ENCODE data around the gene TRMT44. TPM values are rescaled to one million over a fixed set of nuclear protein-coding genes. Genes with fewer than 3 reads are reported as not detected.

The TRMT44 gene
- polyA plus RNA-seq, 1 experiment: 7.0 TPM

DNA sequence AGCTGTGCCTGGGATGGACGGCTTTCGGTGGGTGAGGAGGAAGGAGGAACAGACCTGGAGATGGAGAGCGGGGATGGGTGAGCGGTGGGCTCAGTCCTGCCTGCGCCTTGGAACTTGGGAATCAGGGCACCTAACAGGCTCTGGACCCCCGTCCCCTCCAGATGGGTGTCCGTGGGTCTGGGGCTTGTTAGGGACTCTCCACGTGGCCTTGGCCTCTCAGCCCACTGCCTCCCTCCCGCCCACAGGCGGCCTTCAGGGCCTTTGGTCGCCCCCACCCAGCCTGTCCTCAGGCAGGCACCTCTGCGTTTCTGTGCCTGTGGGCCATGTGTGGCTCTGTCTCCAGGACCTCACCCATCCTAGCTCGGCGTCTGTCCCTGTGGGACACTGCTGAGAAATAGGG is 29.0 kb downstream of the TRMT44 start:
- Histone ChIP-seq H3K27ac (ENCODE audit: low read depth, low read length) (no peak overlapping the region), H3K9me3 (ENCODE audit: control insufficient read depth, insufficient read depth, low read length) (no peaks in the 10 kb centered on the region; the same call in 1 of the 2 replicates), H3K27me3 (ENCODE audit: control insufficient read depth, insufficient read depth, low read length) (no peaks in the 10 kb centered on the region), H3K4me3 (ENCODE audit: low read depth, low read length) (no peak overlapping the region)
- TF ChIP-seq, protein P1, sequence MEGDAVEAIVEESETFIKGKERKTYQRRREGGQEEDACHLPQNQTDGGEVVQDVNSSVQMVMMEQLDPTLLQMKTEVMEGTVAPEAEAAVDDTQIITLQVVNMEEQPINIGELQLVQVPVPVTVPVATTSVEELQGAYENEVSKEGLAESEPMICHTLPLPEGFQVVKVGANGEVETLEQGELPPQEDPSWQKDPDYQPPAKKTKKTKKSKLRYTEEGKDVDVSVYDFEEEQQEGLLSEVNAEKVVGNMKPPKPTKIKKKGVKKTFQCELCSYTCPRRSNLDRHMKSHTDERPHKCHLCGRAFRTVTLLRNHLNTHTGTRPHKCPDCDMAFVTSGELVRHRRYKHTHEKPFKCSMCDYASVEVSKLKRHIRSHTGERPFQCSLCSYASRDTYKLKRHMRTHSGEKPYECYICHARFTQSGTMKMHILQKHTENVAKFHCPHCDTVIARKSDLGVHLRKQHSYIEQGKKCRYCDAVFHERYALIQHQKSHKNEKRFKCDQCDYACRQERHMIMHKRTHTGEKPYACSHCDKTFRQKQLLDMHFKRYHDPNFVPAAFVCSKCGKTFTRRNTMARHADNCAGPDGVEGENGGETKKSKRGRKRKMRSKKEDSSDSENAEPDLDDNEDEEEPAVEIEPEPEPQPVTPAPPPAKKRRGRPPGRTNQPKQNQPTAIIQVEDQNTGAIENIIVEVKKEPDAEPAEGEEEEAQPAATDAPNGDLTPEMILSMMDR (IDR thresholded peaks at IDR 0.05; ENCODE audit: low read depth, low read length): no peak
- CTCF ChIA-PET: interaction anchor here (1.1 to 2.3 kb wide), 8 partner anchors 16 to 138 kb away, joined by 3 to 12 read pairs (median 6); partner anchors contain the start of gene CPZ
- POLR2A ChIA-PET: no interaction called here
- DNase-seq (ENCODE audit: low read depth, low spot score): no peak

DNA sequence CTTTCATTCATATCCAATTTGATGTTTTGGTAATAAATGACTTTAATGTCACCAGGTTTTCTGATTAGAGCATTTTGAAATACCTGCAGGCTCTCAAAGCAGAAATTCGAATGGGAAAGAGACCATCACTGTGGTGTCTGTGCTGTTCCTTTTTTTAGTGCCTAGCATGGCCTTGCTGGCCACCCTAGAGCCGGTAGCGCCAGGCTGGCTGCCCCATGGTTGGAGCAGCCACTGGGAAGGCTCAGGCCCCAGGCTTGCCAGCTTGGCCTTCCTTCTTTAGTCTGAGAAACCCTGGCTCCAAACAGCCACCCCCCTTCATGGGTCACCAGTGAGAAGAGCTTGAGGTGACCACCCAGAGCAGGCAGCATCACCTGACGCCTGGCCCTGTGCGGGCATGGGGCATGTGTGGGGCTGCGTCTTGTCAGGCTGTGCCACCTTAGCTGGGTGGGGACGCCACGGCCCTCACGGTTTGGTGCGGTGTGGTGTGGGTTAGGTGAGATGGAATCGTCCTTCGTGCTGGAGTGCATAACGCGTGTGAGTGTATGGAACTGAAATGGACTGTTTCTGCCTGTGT is 30.0 kb downstream of the TRMT44 start:
- H3K4me3 ChIP-seq (ENCODE audit: low read depth, low read length): no peak overlapping the region
- ChIA-PET POLR2A (no interaction called here), CTCF (interaction anchor here (1.3 kb wide), 1 partner anchor 35 kb away, joined by 3 read pairs; no protein-coding TSS in a partner anchor)
- TF ChIP-seq, protein P1 (IDR thresholded peaks at IDR 0.05; ENCODE audit: low read depth, low read length): no peak
- no peak overlapping the region for H3K27ac ChIP-seq (ENCODE audit: low read depth, low read length)
- peaks cover 2% of the 10 kb centered on the region for H3K27me3 ChIP-seq (ENCODE audit: control insufficient read depth, insufficient read depth, low read length)
- no peak for DNase-seq (ENCODE audit: low read depth, low spot score)
- no peaks in the 10 kb centered on the region; the same call in 1 of the 2 replicates for H3K9me3 ChIP-seq (ENCODE audit: control insufficient read depth, insufficient read depth, low read length)

DNA sequence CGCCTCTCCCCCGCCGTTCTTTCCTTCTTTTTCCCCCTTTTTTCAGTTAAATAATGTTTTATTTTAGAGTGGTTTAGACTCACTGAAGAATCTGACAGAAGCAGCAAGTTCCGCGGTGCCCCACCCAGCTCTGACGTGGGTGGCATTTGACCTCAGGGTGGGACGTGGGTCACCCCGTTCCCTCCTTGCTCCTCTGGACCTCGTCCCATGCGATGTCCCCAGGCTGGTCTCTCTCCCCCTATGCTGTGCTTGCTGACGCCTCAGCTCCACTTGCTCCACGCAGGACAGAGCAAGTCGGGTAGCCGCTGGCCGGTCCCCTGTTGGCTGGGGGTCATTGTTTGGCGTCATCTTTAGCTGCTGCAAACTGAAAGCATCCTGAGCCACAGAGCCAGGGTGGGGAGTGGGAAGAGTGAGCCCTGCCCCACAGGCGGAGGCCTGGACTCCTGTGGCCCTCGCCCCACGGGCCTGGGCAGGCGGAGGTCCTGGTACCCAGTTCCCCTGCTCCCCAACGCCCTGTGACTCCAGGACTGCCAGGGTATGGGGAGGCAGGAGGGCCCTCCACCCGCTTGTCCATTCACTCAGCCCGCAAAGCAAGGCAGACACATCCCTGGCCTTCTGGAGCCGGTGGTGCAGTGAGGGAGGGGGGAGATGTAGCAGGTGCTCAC is 30.8 kb downstream of the TRMT44 start:
- no peak for DNase-seq (ENCODE audit: low read depth, low spot score)
- CTCF ChIA-PET: interaction anchor here (1.0 to 1.7 kb wide), 3 partner anchors 76 to 136 kb away, joined by 3 to 6 read pairs (median 4); no protein-coding TSS in a partner anchor
- TF ChIP-seq, protein P1 (IDR thresholded peaks at IDR 0.05; ENCODE audit: low read depth, low read length): no peak
- Histone ChIP-seq H3K27ac (ENCODE audit: low read depth, low read length) (no peak overlapping the region), H3K27me3 (ENCODE audit: control insufficient read depth, insufficient read depth, low read length) (peaks cover 2% of the 10 kb centered on the region), H3K9me3 (ENCODE audit: control insufficient read depth, insufficient read depth, low read length) (no peaks in the 10 kb centered on the region; the same call in 1 of the 2 replicates), H3K4me3 (ENCODE audit: low read depth, low read length) (no peak overlapping the region)
- POLR2A ChIA-PET: interaction anchor here (1.8 kb wide), 1 partner anchor 54 kb away, joined by 8 read pairs; no protein-coding TSS in a partner anchor

DNA sequence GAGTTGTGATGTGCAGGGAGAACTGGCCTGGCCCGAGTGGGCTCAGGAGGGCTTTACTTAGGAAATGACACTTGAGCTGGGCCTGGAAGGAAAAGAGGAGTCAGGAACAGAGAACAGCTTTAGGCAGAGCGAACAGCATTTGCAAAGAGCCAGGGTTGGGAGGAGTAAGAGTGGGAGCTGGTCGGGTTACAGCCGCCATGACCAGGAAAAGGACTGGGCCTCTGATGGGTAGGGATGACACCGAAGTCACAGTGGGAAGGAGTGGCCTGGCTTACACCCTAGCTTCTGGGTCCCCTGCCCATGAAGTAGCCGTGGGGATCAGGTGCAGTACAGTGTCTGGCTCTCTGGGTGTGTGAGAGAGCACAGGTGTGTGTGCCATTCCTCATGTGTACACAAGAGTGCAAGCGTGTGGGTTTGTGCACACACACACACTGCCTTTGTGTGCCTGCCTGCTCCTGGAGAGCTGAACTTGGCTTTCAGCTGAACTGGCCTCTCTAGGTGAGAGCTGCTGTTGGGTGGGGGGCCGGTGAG is 31.6 kb downstream of the TRMT44 start:
- Histone ChIP-seq H3K27me3 (ENCODE audit: control insufficient read depth, insufficient read depth, low read length) (peaks cover 2% of the 10 kb centered on the region), H3K27ac (ENCODE audit: low read depth, low read length) (peak overlapping the region; percentile 96), H3K9me3 (ENCODE audit: control insufficient read depth, insufficient read depth, low read length) (no peaks in the 10 kb centered on the region; the same call in 1 of the 2 replicates), H3K4me3 (ENCODE audit: low read depth, low read length) (no peak overlapping the region)
- TF ChIP-seq, protein P1 (IDR thresholded peaks at IDR 0.05; ENCODE audit: low read depth, low read length): no peak
- DNase-seq (ENCODE audit: low read depth, low spot score): no peak
- ChIA-PET CTCF (interaction anchor here (0.8 to 2.4 kb wide), 7 partner anchors 29 to 136 kb away, joined by 3 to 14 read pairs (median 4); partner anchors contain the start of gene CPZ), POLR2A (interaction anchor here (1.0 to 1.8 kb wide), 5 partner anchors 44 to 127 kb away, joined by 3 to 8 read pairs (median 3); partner anchors contain the start of gene CPZ)

Measured in AG04450 (cell line).